NCI-H2029 treated with DMSO at 0.1 percent for 48 hours (cell line): ENCODE results near the gene GHRHR.

Source experiments
- DNase-seq: peaks from one replicate; lab custom pipeline; 2025; lab: John Stamatoyannopoulos, UW

Gene GHRHR

GRCh38 chr7:30928254-30928872 is 35.4 kb upstream of the GHRHR start:
- no peak for DNase-seq

- DNase-seq, result no peak
Observed at GRCh38 chr7:30929686-30930085, 34.1 kb upstream of the GHRHR start.

GRCh38 chr7:30930621-30931020 is 33.1 kb upstream of the GHRHR start:
- DNase-seq, result no peak

GRCh38 chr7:30931161-30931928 is 32.4 kb upstream of the GHRHR start:
- no peak for DNase-seq

- DNase-seq, result no peak
Observed at GRCh38 chr7:30931929-30932540, 31.7 kb upstream of the GHRHR start.

- DNase-seq, result no peak
Observed at GRCh38 chr7:30932562-30932961, 31.2 kb upstream of the GHRHR start.

GRCh38 chr7:30933124-30933974 is 30.4 kb upstream of the GHRHR start:
- DNase-seq, result no peak

- no peak for DNase-seq
Observed at GRCh38 chr7:30934225-30934624, 29.5 kb upstream of the GHRHR start.

- no peak for DNase-seq
Observed at GRCh38 chr7:30934732-30935568, 28.8 kb upstream of the GHRHR start.

- no peak for DNase-seq
Observed at GRCh38 chr7:30935569-30935877, 28.2 kb upstream of the GHRHR start.

- DNase-seq, result no peak
Observed at GRCh38 chr7:30936650-30937245, 27.0 kb upstream of the GHRHR start.

- DNase-seq, result no peak
Observed at GRCh38 chr7:30937416-30937815, 26.3 kb upstream of the GHRHR start.

- peak; percentile 48 for DNase-seq
Observed at GRCh38 chr7:30938435-30939316, 25.1 kb upstream of the GHRHR start.

GRCh38 chr7:30941582-30942323 is 22.0 kb upstream of the GHRHR start:
- DNase-seq, result no peak

GRCh38 chr7:30950197-30950596 is 13.6 kb upstream of the GHRHR start:
- DNase-seq, result no peak

- no peak for DNase-seq
Observed at GRCh38 chr7:30954914-30955313, 8.8 kb upstream of the GHRHR start.

GRCh38 chr7:30956704-30957103 is 7.0 kb upstream of the GHRHR start:
- no peak for DNase-seq

GRCh38 chr7:30965372-30965771 is 1.6 kb downstream of the GHRHR start:
- no peak for DNase-seq

- no peak for DNase-seq
Observed at GRCh38 chr7:30965883-30966282, 2.1 kb downstream of the GHRHR start.

- DNase-seq, result no peak
Observed at GRCh38 chr7:30968294-30968693, 4.5 kb downstream of the GHRHR start.
